Lower leg skin (tissue), 4 donors: ENCODE measurements around the gene STK10. TPM values are rescaled to one million over a fixed set of nuclear protein-coding genes. Genes with fewer than 3 reads are reported as not detected.

Experiments used
- DNase-seq, 2 donors: peaks; one replicate each; pipeline ENCODE4 v3.0.0-alpha.2; 2019; ENCODE audit warnings: low spot score in 2 of 2
- H3K4me3 ChIP-seq: fragments of 200-600 bp; sonication (generic); 2 replicates; pipeline ENCODE4 v1.5.1; 2017; ENCODE audit warnings: mild to moderate bottlenecking, low read depth; ENCODE audit not compliant: poor library complexity, severe bottlenecking
- POLR2A ChIP-seq, 2 donors: fragments of 450-650 bp; IDR thresholded peaks; one replicate each; pipeline ENCODE4 v1.6.1; 2016 to 2017; ENCODE audit warnings: antibody characterized with exemption in 2 of 2, mild to moderate bottlenecking in 1 of 2, moderate library complexity in 1 of 2
- WGBS, 2 donors: methylation state at CpG; one replicate each; pipeline ENCODE4 v1.1.5; 2018; 5-methylcytosine and 5-hydroxymethylcytosine counted together
- intact Hi-C: fragments of 100-400 bp; cut with DNase I; formaldehyde crosslinking; loops from one replicate; pipeline ENCODE4 v1.15.0; 2023; ENCODE audit warnings: low total_unique reads
- total RNA-seq, 4 donors: library from RNA; depleted of rRNA; stranded (reverse); fragments of >200 nt; gene quantifications; one replicate each; pipeline ENCODE4 v1.1.0, GENCODE V29; 2016
- TF ChIP-seq, protein P1 (sequence below), 3 donors: fragments of 450-650 bp; IDR thresholded peaks; one replicate each; pipeline ENCODE4 v1.5.1; 2016; ENCODE audit warnings: antibody characterized with exemption in 3 of 3, mild to moderate bottlenecking in 3 of 3, moderate library complexity in 2 of 3

Gene STK10
- total RNA-seq, 4 donors from 2014 or later, result 34.4 to 59.8 (median 40.7) TPM

DNA sequence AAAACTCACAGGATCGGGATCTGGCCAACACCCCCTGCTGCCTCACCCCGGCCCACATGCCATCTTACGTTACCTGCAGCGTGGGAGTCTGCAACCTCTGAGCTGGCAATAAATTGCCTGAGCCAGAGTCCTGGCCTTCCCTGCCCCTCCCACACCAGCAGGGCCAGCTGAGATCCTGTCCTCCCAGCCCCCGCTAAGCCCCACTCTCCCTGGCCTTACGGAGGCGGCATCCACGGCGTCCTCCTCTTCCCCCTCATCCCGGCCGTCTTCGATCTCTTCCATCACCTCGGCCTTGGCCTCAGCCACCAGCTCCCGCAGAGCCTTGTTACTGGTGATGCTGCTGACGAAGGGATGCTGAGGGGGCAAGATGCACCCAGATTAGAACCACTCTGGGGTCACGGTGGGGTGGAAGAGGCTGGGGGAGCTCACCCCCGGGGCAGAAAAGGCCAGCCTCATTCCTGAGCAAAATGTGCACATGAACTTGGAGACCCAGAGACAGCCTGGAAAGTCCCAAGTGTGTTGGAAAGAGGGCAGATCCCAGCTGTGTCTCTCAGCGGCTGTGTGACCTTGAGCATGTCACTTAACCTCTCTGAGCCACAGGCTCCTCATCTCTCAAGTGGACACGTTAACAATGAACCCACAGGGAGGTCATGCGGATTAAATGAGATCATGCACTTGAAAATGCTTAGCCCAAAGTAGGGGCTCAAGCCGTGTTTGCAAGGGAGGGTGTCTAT, 91.7 kb downstream of the STK10 start:
- H3K4me3 ChIP-seq, result no peak overlapping the region
- WGBS, 2 donors, result 89 to 92% methylated on average over 19 to 21 of the region's 21 CpGs
- no peak for DNase-seq
- intact Hi-C loops, result no loop called here
- TF ChIP-seq POLR2A (IDR thresholded peaks at IDR 0.05), result no peak
- TF ChIP-seq, protein P1, sequence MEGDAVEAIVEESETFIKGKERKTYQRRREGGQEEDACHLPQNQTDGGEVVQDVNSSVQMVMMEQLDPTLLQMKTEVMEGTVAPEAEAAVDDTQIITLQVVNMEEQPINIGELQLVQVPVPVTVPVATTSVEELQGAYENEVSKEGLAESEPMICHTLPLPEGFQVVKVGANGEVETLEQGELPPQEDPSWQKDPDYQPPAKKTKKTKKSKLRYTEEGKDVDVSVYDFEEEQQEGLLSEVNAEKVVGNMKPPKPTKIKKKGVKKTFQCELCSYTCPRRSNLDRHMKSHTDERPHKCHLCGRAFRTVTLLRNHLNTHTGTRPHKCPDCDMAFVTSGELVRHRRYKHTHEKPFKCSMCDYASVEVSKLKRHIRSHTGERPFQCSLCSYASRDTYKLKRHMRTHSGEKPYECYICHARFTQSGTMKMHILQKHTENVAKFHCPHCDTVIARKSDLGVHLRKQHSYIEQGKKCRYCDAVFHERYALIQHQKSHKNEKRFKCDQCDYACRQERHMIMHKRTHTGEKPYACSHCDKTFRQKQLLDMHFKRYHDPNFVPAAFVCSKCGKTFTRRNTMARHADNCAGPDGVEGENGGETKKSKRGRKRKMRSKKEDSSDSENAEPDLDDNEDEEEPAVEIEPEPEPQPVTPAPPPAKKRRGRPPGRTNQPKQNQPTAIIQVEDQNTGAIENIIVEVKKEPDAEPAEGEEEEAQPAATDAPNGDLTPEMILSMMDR (IDR thresholded peaks at IDR 0.05), result no peak

- intact Hi-C loops, result no loop called here
- H3K4me3 ChIP-seq, result no peak overlapping the region
- no peak for DNase-seq
- 88 to 99% methylated on average over 11 of the region's 11 CpGs for WGBS, 2 donors
- TF ChIP-seq POLR2A (IDR thresholded peaks at IDR 0.05), result no peak
- TF ChIP-seq, protein P1 (IDR thresholded peaks at IDR 0.05), result no peak
These were observed 92.4 kb downstream of the STK10 start for GRCh38 chr5:172095368-172096206.

- intact Hi-C loops, result no loop called here
- TF ChIP-seq, protein P1 (IDR thresholded peaks at IDR 0.05), result no peak
- TF ChIP-seq POLR2A (IDR thresholded peaks at IDR 0.05), result no peak
- WGBS, 2 donors, result 87 to 88% methylated on average over 3 of the region's 3 CpGs
- no peak overlapping the region for H3K4me3 ChIP-seq
- no peak for DNase-seq
These were observed 94.1 kb downstream of the STK10 start for GRCh38 chr5:172093965-172094364.

DNA sequence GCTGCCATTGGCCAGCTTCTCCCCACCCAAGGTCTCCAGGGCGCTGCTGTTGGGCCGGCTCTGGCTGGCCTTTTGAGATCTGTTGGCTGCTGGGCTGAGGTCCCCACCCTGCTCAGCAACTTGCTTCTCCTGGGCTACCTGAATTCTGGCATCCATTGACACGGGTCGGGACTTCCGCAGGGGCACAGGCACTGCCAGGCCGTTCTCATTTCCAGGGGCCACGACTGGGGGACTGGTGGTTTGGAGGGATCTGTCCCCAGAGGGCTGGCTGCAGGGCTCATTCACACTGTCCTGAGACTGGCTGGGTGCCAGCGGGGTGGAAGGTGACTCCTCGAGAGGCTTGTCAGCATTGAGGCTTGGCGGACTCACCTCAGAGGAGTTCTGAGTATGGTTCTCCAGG, 94.5 kb downstream of the STK10 start:
- WGBS, 2 donors, result 88 to 96% methylated on average over 9 to 10 of the region's 10 CpGs

GRCh38 chr5:172091956-172092732, 95.9 kb downstream of the STK10 start:
- WGBS, 2 donors, result 88 to 95% methylated on average over 17 of the region's 17 CpGs
- intact Hi-C loops, result no loop called here
- peak in 1 of 2 donors; percentile 82 for DNase-seq
- H3K4me3 ChIP-seq, result no peak overlapping the region
- TF ChIP-seq POLR2A (IDR thresholded peaks at IDR 0.05), result no peak
- TF ChIP-seq, protein P1 (IDR thresholded peaks at IDR 0.05), result no peak

More for the DNA sequence above, 94.5 kb downstream of the STK10 start:
- no peak overlapping the region for H3K4me3 ChIP-seq
- TF ChIP-seq, protein P1 (IDR thresholded peaks at IDR 0.05), result no peak
- no peak for TF ChIP-seq POLR2A (IDR thresholded peaks at IDR 0.05)
- intact Hi-C loops, result no loop called here
- no peak for DNase-seq
